Psoas muscle (tissue), 8 donors: ENCODE data around the gene TENT4A. TPM values are rescaled to one million over a fixed set of nuclear protein-coding genes. Genes with fewer than 3 reads are reported as not detected.

ENCODE experiments used
- ATAC-seq, 4 donors: fragments of 200-7000 bp; cut with Tn5 transposase; one replicate each; pipeline ENCODE4 v1.9.1; 2020; ENCODE audit warnings: moderate library complexity in 3 of 4, mild to moderate bottlenecking in 2 of 4
- DNase-seq, 2 donors: peaks; one replicate each; pipeline ENCODE4 v3.0.0-alpha.2; 2020
- H3K27ac ChIP-seq: fragments of 200-600 bp; one replicate; pipeline ENCODE4 v1.8.0; 2022
- H3K27me3 ChIP-seq, 3 donors: fragments of 200-600 bp in 1 of 3; one replicate each; pipeline versions ENCODE4 v1.6.1 to v1.8.0; 2013 to 2022; ENCODE audit warnings: low read length in 2 of 3, mild to moderate bottlenecking in 2 of 3, moderate library complexity in 1 of 3; ENCODE audit not compliant: insufficient read depth in 3 of 3
- H3K36me3 ChIP-seq, 2 donors: fragments of 200-600 bp in 1 of 2; one replicate each; pipeline versions ENCODE4 v1.6.1 to v1.8.0; 2013 to 2022; ENCODE audit warnings: low read depth in 1 of 2, mild to moderate bottlenecking in 1 of 2, moderate library complexity in 1 of 2; ENCODE audit not compliant: insufficient read depth in 1 of 2
- H3K4me1 ChIP-seq: fragments of 200-600 bp; one replicate; pipeline ENCODE4 v1.8.0; 2022
- H3K4me3 ChIP-seq: fragments of 200-600 bp; one replicate; pipeline ENCODE4 v1.8.0; 2022; ENCODE audit warnings: mild to moderate bottlenecking
- H3K9me3 ChIP-seq: fragments of 200-600 bp; one replicate; pipeline ENCODE4 v1.8.0; 2022
- CTCF ChIP-seq: fragments of 200-600 bp; IDR thresholded peaks from one replicate; pipeline ENCODE4 v1.8.0; 2022; ENCODE audit warnings: antibody characterized with exemption
- WGBS, 3 donors: extraction: QIAGEN DNeasy Blood & Tissue Kit; methylation state at CpG; one replicate each; pipeline versions ENCODE4 v1.1.6 to v1.1.7; 2013; 5-methylcytosine and 5-hydroxymethylcytosine counted together
- intact Hi-C, 2 donors: fragments of 100-400 bp; cut with DNase I; formaldehyde crosslinking; loops; one replicate each; pipeline versions ENCODE4 v1.11.0 to v1.14.2; 2022
- polyA plus RNA-seq, 3 donors: library from polyadenylated mRNA; stranded (reverse); fragments of 200-250 nt; gene quantifications; one replicate each; pipeline ENCODE4 v1.2.3, GENCODE V29; 2013
- total RNA-seq, 4 donors: library from RNA; stranded (reverse); fragmentation: NEBNext Ultra II Directional in 2 of 4; extraction: Animal tissue kit (Norgen Biotek cat#: 25700) in 2 of 4; gene quantifications; one replicate each; pipeline versions ENCODE4 v1.2.1 to v1.2.4, GENCODE V29; 2021 to 2023
- donor health status: healthy with polysubstance abuse.
- donor health status: DM: no; HTN: no; CAD: no; lungs with moderate emphysema.
- donor health status: Bipolar disorder and iron deficiency.
- donor health status: healthy.
- donor health status: DM: yes; HTN: yes; CAD: no.
- donor health status: DM: no; HTN: no; CAD: no.
- donor health status: DM: no; HTN: no; CAD: no.
- donor health status: DM: yes; HTN: yes; CAD: no.

Gene TENT4A
- total and polyA plus RNA-seq, 7 donors: 5.0 to 19.2 (median 12.7) TPM

- Histone ChIP-seq H3K4me3 (no peak overlapping the region), H3K36me3 (no peaks in the 10 kb centered on the region), H3K9me3 (no peaks in the 10 kb centered on the region), H3K27me3 (peaks cover 0 to 1% (median 0%) of the 10 kb centered on the region in 3 donors), H3K27ac (no peak overlapping the region), H3K4me1 (no peaks in the 10 kb centered on the region)
- no peak for ATAC-seq
- no peak for DNase-seq
- intact Hi-C loops: no loop called here
- no peak for TF ChIP-seq CTCF
- WGBS, 3 donors: 76 to 84% (median 82%) methylated on average over 4 of the region's 4 CpGs
Observed at GRCh38 chr5:6787941-6788340, 74.7 kb downstream of the TENT4A start.

GRCh38 chr5:6788439-6788838, 75.2 kb downstream of the TENT4A start:
- H3K4me1 ChIP-seq: no peaks in the 10 kb centered on the region
- no peak for TF ChIP-seq CTCF
- peaks cover 0 to 6% (median 0%) of the 10 kb centered on the region in 3 donors for H3K27me3 ChIP-seq
- intact Hi-C loops: no loop called here
- no peak overlapping the region for H3K27ac ChIP-seq
- DNase-seq (no peak), ATAC-seq (no peak)
- H3K36me3 ChIP-seq: no peaks in the 10 kb centered on the region
- WGBS, 3 donors: 81 to 97% (median 96%) methylated on average over 7 of the region's 7 CpGs
- no peak overlapping the region for H3K4me3 ChIP-seq
- H3K9me3 ChIP-seq: no peaks in the 10 kb centered on the region

- Histone ChIP-seq H3K9me3 (no peaks in the 10 kb centered on the region), H3K4me3 (no peak overlapping the region), H3K27me3 (peaks cover 0 to 7% (median 0%) of the 10 kb centered on the region in 3 donors), H3K27ac (no peak overlapping the region), H3K4me1 (no peaks in the 10 kb centered on the region), H3K36me3 (no peaks in the 10 kb centered on the region)
- TF ChIP-seq CTCF: no peak
- ATAC-seq: no peak
- intact Hi-C loops: no loop called here
- DNase-seq: no peak
- 82 to 91% (median 87%) methylated on average over 15 of the region's 15 CpGs for WGBS, 3 donors
Observed at GRCh38 chr5:6788956-6789649, 75.9 kb downstream of the TENT4A start.

- Histone ChIP-seq H3K4me3 (no peak overlapping the region), H3K27me3 (peaks cover 0 to 7% (median 0%) of the 10 kb centered on the region in 3 donors), H3K9me3 (no peaks in the 10 kb centered on the region), H3K36me3 (no peaks in the 10 kb centered on the region), H3K4me1 (no peaks in the 10 kb centered on the region), H3K27ac (no peak overlapping the region)
- ATAC-seq (no peak), DNase-seq (no peak)
- intact Hi-C loops: no loop called here
- no peak for TF ChIP-seq CTCF
- WGBS, 3 donors: 71 to 84% (median 78%) methylated on average over 8 of the region's 8 CpGs
Observed at GRCh38 chr5:6790346-6790865, 77.2 kb downstream of the TENT4A start.
